NOMO-1 treated with dmso at 0.1 percent for 144 hours (cell line): ENCODE data around the gene OR8D4.
"Not testable (repeated sequence)": the region's sequence is repeated elsewhere in the genome, so short reads cannot be mapped to it uniquely, and the experiment has no call there.

Experiments used
- DNase-seq: peaks from one replicate; lab custom pipeline; 2025; ENCODE audit not compliant: unreplicated experiment; lab: John Stamatoyannopoulos, UW

OR8D4 gene

GRCh38 chr11:123901867-123902266, at the start of gene OR8D4:
Gene OR8D4, plus strand, starts transcription at chr11:123902167. Its CDS starts 4,265 bp downstream, at chr11:123906432.
- DNase-seq = no peak

DNA sequence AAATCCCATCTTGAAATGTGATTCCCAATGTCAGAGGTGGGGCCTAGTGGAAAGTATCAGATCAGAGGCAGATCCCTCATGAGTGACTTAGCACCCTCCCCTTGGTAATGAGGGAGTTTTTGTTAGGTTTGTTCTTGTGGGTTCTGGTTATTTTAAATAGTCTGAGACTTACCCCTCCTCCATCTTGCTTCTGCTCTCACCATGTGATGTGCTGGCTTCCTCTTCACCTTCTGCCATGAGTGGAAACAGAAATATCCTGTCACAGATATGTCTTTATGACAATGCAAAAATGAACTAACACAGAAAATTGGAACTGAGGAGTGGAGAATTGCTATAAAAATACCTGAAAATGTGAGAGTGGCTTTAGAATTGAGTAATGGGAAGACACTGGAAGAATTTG, 49.6 kb upstream of the OR8D4 start:
- no peak for DNase-seq

GRCh38 chr11:123853038-123853437, 48.9 kb upstream of the OR8D4 start:
- no peak for DNase-seq

GRCh38 chr11:123856444-123856843, 45.5 kb upstream of the OR8D4 start:
- DNase-seq = no peak

DNA sequence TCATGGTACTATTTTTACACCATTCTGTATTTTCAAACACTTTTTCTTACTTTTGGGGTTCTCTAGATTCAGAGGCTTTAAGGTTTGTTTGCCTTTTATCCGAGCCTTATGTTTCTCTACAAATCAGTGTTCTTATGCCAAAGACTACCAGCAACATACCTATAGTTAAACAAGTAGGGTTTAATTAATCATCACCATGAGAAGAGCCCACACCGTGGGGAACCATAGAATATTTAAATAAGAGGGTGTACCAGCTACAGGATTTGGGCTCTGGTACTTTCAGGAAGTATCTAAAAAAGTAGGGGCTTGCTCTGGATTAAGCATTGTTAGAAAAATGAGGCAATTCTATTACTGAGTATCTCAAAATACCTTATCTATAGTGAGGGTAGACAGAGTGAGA, 42.2 kb upstream of the OR8D4 start:
- DNase-seq = no peak

GRCh38 chr11:123865293-123865692, 36.7 kb upstream of the OR8D4 start:
- DNase-seq = not testable (repeated sequence)

GRCh38 chr11:123867795-123868194, 34.2 kb upstream of the OR8D4 start:
- DNase-seq = not testable (repeated sequence)

DNA sequence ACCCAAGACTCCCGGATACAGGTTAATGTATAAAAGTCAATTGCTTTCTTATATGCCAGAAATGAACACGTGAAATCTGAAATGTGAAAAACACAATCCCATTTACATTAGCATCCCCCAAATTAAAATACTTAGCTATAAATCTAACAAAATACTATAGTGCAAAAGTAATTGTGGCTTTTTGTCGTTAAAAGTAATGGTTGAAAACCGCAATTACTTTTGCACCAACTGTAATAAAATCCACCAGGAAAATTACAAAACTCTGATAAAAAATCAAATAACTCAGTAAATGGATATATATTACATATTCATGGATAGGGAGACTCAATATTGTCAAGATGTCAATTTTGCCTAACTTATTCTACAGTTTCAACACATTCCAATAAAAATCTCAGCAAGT, 21.1 kb upstream of the OR8D4 start:
- no peak for DNase-seq

DNA sequence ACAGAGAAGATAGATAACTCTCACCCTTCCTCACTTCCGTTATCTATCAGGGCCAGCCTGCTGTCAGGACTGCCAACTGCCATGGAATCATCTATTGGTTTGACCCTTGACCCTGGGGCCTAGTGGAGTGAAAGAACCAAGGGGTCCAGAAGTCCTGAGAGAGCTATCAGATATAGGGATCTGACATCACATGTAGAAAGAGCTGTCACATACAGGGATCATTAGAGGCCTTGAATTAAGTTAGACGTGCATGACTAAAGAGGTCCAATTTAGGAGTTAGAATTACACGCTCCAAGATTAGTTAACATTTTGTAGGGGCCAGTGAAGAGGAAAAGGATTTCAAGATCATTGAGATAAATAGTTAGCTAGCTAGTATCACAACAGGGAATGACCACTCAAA, 16.4 kb upstream of the OR8D4 start, which contains the start of gene TMEM225:
Gene TMEM225 (minus strand): TSS at position 101 of the 400 bp plus-strand sequence. CDS start 245 bp downstream, outside the sequence.
- no peak for DNase-seq

- no peak for DNase-seq
Observed at GRCh38 chr11:123892031-123892430, 9.9 kb upstream of the OR8D4 start.

DNA sequence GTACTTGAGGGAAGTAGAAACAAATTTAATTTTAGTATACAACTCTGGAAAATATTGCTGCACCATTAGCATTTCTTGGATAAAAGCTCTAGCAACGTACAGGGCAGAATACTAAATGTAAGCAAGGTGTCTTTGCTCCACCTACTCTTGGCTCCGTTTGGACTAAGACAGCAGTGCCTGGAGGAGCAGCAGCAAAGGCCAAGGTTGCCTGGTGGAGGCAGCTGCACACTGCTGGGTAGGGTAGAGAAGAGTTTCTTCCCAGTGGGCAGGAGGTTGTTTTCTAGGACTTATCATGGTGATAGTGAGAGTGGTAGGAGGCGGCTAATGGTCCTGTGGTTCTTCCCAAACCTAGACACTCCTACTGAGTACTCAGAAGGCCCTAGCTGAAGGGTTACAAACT, 2.2 kb upstream of the OR8D4 start:
- no peak for DNase-seq

GRCh38 chr11:123903932-123904331, 2.0 kb downstream of the OR8D4 start:
- no peak for DNase-seq

DNA sequence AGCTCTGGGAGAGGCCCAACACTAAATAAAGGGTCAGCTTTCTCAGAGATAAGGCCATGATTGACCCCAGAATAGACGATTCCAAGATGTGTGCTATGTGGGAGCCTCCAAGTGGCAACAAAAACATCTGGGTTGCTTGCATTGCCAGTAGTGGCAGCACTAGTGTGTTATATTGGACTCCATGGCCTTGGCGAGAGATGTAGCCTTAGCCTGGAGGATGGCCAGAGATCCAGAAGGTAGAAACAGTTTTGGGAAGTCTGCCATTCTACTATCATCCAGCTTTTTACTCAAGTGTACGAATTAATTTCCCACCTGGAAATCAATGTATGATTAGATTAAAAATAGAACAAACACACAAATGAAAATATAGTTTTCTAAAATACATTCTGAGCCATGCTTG, 3.0 kb downstream of the OR8D4 start:
- DNase-seq = no peak

- DNase-seq = no peak
Observed at GRCh38 chr11:123905826-123906225, 3.9 kb downstream of the OR8D4 start.

DNA sequence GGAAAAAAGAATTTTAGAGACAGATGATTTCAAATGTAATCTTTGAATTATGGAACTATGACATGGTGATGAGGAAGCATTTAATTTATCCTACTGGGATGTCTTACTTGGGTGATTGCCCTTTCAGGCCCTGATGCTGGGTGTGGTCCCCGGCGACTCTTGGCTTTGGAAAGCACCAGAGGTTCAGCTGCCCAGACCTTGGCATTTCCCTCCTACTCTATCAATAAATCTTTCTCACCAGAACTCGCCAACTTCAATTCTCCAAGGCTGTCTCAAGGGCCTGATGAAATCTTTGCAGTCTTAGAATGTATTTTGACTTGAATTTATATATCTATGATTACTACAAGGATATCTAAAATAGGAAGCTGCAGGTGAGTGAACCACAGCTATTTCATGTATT, 19.0 kb downstream of the OR8D4 start:
- no peak for DNase-seq

DNA sequence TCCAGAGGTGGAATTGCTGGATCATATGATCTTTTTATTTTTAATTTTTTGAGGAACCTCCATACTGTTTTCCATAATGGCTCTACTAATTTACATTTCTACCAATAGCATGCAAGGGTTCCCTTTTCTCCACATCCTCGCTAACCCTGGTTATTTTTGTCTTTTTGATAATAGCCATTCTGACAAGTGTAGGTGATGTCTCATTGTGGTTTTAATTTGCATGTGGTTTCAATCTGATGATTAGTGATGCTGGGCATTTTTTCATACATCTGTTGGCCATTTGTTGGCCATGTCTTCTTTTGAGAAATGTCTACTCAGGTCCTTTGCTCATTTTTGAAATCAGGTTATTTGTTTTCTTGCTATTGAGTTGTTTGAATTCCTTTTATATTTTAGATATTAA, 22.1 kb downstream of the OR8D4 start:
- DNase-seq = no peak

DNA sequence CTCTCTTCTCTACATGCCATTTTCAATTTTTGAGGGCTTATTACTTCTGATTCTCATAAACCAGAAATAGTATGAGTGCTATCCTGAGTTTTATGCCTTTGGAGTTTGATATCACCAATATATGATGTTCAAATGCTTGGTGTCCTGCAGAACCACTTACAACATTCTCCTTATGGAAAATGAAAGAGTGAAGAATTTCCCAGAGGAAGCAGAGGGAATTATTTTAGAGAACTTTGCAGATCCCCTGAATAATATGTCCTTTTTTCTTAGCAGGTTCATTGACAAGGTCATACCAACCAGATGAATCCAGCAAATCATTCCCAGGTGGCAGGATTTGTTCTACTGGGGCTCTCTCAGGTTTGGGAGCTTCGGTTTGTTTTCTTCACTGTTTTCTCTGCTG, 37.4 kb downstream of the OR8D4 start, which contains the start of gene OR4D5:
Gene OR4D5 (plus strand): TSS at position 301 of the 400 bp plus-strand sequence. CDS start 0 bp downstream, at position 301.
- DNase-seq = no peak

- DNase-seq = no peak
Observed at GRCh38 chr11:123942413-123942812, 40.4 kb downstream of the OR8D4 start.

DNA sequence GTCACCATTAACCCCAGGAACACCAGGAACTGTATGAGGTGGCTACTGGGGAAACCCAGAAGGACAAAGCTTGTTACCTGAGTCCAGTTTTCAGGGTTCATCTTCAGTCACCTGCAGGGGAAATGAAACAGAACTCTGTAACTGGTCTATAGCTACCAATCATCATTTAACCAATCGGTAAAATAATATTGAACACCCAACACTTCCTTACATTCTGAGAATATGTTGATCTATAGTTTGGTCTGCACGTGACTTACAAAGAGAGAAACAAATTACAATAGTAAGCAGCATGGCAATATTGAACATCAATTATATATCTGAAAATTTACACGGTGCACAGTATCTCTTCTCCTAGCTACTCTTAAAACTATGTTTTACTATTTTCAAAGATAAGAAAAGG, 41.8 kb downstream of the OR8D4 start, which contains the start of gene OR6T1:
Gene OR6T1 (minus strand): TSS at position 101 of the 400 bp plus-strand sequence. CDS start 0 bp downstream, at position 101.
- DNase-seq = no peak

DNA sequence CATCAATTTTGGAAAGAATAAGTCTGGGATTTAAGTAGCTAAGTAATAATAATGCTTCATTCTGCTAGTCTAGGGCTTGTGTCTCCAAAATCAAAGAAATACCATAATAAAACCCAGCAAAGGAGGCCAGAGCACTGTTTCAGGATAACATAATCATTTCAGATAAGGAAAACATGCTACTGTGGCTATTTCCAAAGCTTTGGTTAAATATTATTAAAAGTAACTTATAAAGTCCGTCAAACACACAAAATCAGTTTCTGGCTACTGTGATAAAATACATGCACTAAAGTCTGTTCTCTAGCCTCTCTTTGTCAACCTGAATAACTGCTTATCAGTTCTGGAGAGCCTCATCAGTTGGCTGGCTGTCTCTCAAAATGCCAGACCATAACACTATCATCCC, 43.2 kb downstream of the OR8D4 start:
- DNase-seq = no peak

- DNase-seq = no peak
Observed at GRCh38 chr11:123956752-123957151, 54.8 kb downstream of the OR8D4 start.
